GM19238 (cell line): ENCODE results near the gene ZRANB2.

Source experiments
- DNase-seq: peaks from one replicate; pipeline ENCODE4 v3.0.0; 2011; ENCODE audit warnings: low spot score; ENCODE audit not compliant: insufficient read length

Gene ZRANB2

GRCh38 chr1:71080739-71081696 lies at the start of gene ZRANB2:
Gene ZRANB2 (minus strand): TSS chr1:71081035. CDS start chr1:71080995, 40 bp downstream.
- peak; percentile 76 for DNase-seq

- no peak for DNase-seq
These were observed 47.2 kb upstream of the ZRANB2 start for GRCh38 chr1:71128060-71128459.

- no peak for DNase-seq
These were observed 37.3 kb upstream of the ZRANB2 start for GRCh38 chr1:71118086-71118485.

- no peak for DNase-seq
These were observed 35.9 kb upstream of the ZRANB2 start for GRCh38 chr1:71116729-71117128.

GRCh38 chr1:71106658-71107322 lies 26.0 kb upstream of the ZRANB2 start:
- DNase-seq, result no peak

- DNase-seq, result no peak
These were observed 23.6 kb upstream of the ZRANB2 start for GRCh38 chr1:71104417-71104816.

GRCh38 chr1:71101839-71102376 lies 21.1 kb upstream of the ZRANB2 start:
- no peak for DNase-seq

- DNase-seq, result no peak
These were observed 16.6 kb upstream of the ZRANB2 start for GRCh38 chr1:71097428-71097827.

GRCh38 chr1:71094913-71095312 lies 14.1 kb upstream of the ZRANB2 start:
- DNase-seq, result no peak

GRCh38 chr1:71093938-71094337 lies 13.1 kb upstream of the ZRANB2 start:
- DNase-seq, result no peak

GRCh38 chr1:71089536-71090270 lies 8.9 kb upstream of the ZRANB2 start:
- no peak for DNase-seq

GRCh38 chr1:71088645-71089287 lies 7.9 kb upstream of the ZRANB2 start:
- DNase-seq, result no peak

GRCh38 chr1:71087713-71088112 lies 6.9 kb upstream of the ZRANB2 start:
- no peak for DNase-seq

GRCh38 chr1:71087060-71087459 lies 6.2 kb upstream of the ZRANB2 start:
- no peak for DNase-seq

- no peak for DNase-seq
These were observed 5.5 kb upstream of the ZRANB2 start for GRCh38 chr1:71086331-71086730.

GRCh38 chr1:71083271-71083670 lies 2.4 kb upstream of the ZRANB2 start:
- no peak for DNase-seq

- DNase-seq, result no peak
These were observed 854 bp upstream of the ZRANB2 start for GRCh38 chr1:71081697-71082080.

GRCh38 chr1:71080230-71080738 lies 551 bp downstream of the ZRANB2 start:
- DNase-seq, result no peak

- DNase-seq, result no peak
These were observed 6.2 kb downstream of the ZRANB2 start for GRCh38 chr1:71074681-71075080.

GRCh38 chr1:71072273-71072672 lies 8.6 kb downstream of the ZRANB2 start:
- no peak for DNase-seq

- no peak for DNase-seq
These were observed 9.1 kb downstream of the ZRANB2 start for GRCh38 chr1:71071720-71072119.
